ENCODE data around the gene AFDN.
A peak's percentile ranks its signal among the peaks of the same experiment; 100 is the strongest.

AFDN gene

DNA sequence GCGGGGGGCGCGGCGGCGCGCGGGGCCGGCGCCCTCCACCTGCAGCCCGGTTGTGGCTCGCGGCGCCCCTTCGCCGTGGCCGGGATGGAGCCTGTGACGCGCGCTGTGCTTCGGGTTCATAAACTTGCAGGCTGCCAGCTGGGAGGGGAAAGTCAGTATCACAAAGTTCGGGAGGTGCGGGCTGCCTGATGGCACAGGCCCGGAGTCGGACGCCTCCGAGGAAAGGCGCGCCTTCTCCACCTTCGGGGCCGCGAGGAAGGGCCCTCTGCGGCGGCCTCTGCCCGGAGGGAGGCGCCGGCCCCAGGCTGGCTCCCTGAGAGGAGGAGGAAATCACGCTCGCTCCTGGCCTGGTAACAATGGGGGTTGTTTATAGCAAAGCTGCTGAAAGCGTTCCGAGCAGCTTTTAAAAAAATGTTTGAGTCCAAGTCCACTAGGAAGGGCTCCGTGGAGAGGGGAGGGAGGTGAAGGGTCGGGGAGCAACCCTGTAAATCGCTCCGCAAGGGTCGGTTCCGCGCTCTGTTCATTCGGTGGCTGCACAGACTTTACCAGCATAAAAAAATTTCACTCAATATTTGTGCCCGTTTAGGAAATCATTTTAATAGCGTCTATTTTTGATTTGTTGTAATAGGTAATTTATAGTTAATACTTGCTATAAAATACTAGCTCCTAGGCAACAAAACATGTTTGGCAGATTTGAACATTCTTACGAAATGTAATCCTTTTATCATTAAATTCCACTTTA is 1.0 kb downstream of the AFDN start:
- TF ChIP-seq, protein P1, sequence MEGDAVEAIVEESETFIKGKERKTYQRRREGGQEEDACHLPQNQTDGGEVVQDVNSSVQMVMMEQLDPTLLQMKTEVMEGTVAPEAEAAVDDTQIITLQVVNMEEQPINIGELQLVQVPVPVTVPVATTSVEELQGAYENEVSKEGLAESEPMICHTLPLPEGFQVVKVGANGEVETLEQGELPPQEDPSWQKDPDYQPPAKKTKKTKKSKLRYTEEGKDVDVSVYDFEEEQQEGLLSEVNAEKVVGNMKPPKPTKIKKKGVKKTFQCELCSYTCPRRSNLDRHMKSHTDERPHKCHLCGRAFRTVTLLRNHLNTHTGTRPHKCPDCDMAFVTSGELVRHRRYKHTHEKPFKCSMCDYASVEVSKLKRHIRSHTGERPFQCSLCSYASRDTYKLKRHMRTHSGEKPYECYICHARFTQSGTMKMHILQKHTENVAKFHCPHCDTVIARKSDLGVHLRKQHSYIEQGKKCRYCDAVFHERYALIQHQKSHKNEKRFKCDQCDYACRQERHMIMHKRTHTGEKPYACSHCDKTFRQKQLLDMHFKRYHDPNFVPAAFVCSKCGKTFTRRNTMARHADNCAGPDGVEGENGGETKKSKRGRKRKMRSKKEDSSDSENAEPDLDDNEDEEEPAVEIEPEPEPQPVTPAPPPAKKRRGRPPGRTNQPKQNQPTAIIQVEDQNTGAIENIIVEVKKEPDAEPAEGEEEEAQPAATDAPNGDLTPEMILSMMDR (conservative IDR thresholded peaks at IDR 0.05; ENCODE audit: low read depth, low read length), result no peak
- H3K4me2 ChIP-seq, result peak overlapping the region; percentile 70
- H3K4me3 ChIP-seq (IDR thresholded peaks at IDR 0.05; ENCODE audit: insufficient read depth, low read depth, low read length), result no peak overlapping the region
- H3K27ac ChIP-seq, result no peak overlapping the region
- no peaks in the 10 kb centered on the region for H3K27me3 ChIP-seq (ENCODE audit: insufficient read depth, low read depth)
- H3K4me1 ChIP-seq (ENCODE audit: low read depth, poor library complexity, severe bottlenecking), result peaks cover 50% of the 10 kb centered on the region
- H3K9ac ChIP-seq, result peak overlapping the region; percentile 30; the same call in 1 of the 2 replicates
- H3K79me2 ChIP-seq (ENCODE audit: insufficient read depth, low read depth), result peaks cover 52% of the 10 kb centered on the region
- peaks cover 4% of the 10 kb centered on the region; the same call in 1 of the 2 replicates for H4K20me1 ChIP-seq (ENCODE audit: insufficient read depth)
- no peaks in the 10 kb centered on the region for H3K36me3 ChIP-seq (ENCODE audit: insufficient read depth)
- peak overlapping the region; percentile 18; the same call in 1 of the 2 replicates for H2AFZ ChIP-seq (ENCODE audit: low read depth)

DNA sequence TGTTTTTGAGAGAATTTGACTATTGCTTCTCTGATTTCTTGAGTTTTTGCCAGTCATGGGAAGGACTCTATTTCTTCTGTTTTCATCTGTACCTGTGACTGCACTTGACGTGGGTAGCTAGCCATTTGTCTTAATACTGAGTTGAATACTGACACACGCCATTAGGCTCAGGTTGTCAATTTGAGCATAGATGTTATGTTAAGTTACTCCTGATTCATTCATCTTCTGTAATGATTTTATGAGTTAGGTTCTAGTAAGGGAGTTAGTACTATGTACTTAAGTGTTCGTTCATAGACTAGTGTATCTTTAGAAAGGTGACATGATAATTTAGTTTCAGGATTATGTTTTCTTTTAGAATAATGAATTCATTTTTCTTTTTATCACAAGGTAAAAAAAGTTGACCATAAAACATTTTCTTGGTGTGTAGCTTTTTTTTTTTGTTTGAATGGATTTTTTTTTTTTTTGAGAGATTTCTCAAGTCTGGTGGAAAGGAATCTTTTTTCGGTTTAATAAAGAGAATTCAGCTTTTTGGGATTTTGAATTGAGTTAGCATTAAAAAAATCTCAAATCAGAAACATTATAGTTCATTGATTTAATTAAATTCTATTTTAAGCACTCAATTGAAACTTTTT is 1.7 kb downstream of the AFDN start:
- no peak overlapping the region for H3K4me3 ChIP-seq (IDR thresholded peaks at IDR 0.05; ENCODE audit: insufficient read depth, low read depth, low read length)
- TF ChIP-seq, protein P1 (conservative IDR thresholded peaks at IDR 0.05; ENCODE audit: low read depth, low read length), result no peak
- H3K9ac ChIP-seq, result no peak overlapping the region
- H3K4me2 ChIP-seq, result peak overlapping the region; percentile 70
- no peaks in the 10 kb centered on the region for H3K36me3 ChIP-seq (ENCODE audit: insufficient read depth)
- H3K79me2 ChIP-seq (ENCODE audit: insufficient read depth, low read depth), result peaks cover 59% of the 10 kb centered on the region
- H4K20me1 ChIP-seq (ENCODE audit: insufficient read depth), result peaks cover 4% of the 10 kb centered on the region; the same call in 1 of the 2 replicates
- peaks cover 57% of the 10 kb centered on the region for H3K4me1 ChIP-seq (ENCODE audit: low read depth, poor library complexity, severe bottlenecking)
- no peaks in the 10 kb centered on the region for H3K27me3 ChIP-seq (ENCODE audit: insufficient read depth, low read depth)
- no peak overlapping the region for H2AFZ ChIP-seq (ENCODE audit: low read depth)
- H3K27ac ChIP-seq, result no peak overlapping the region

DNA sequence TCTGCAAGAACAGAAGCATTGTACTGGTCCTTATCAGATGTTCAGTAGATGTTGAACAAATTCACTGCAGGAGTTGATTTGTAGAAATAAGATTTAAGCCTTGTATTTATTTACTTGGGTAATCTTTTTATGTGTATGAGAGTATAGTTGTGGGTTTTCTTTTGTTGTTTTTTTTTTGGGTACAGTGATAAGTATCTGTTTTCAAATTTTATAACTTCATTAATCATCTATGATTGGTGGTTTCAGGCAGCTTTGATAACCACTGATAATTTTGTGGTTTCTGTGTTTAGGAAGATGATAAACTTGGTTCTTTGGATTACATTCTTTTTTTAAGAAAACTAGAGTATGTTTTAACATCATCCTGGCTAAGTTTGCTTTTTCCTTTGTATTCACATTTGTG is 2.8 kb downstream of the AFDN start:
- Histone ChIP-seq H3K4me2 (peak overlapping the region; percentile 70; the same call in 1 of the 2 replicates), H4K20me1 (ENCODE audit: insufficient read depth) (peaks cover 4% of the 10 kb centered on the region; the same call in 1 of the 2 replicates), H2AFZ (ENCODE audit: low read depth) (no peak overlapping the region), H3K9ac (no peak overlapping the region), H3K27me3 (ENCODE audit: insufficient read depth, low read depth) (no peaks in the 10 kb centered on the region), H3K4me1 (ENCODE audit: low read depth, poor library complexity, severe bottlenecking) (peaks cover 66% of the 10 kb centered on the region), H3K36me3 (ENCODE audit: insufficient read depth) (no peaks in the 10 kb centered on the region), H3K27ac (no peak overlapping the region), H3K79me2 (ENCODE audit: insufficient read depth, low read depth) (peaks cover 67% of the 10 kb centered on the region), H3K4me3 (IDR thresholded peaks at IDR 0.05; ENCODE audit: insufficient read depth, low read depth, low read length) (no peak overlapping the region)
- TF ChIP-seq, protein P1 (conservative IDR thresholded peaks at IDR 0.05; ENCODE audit: low read depth, low read length), result no peak

DNA sequence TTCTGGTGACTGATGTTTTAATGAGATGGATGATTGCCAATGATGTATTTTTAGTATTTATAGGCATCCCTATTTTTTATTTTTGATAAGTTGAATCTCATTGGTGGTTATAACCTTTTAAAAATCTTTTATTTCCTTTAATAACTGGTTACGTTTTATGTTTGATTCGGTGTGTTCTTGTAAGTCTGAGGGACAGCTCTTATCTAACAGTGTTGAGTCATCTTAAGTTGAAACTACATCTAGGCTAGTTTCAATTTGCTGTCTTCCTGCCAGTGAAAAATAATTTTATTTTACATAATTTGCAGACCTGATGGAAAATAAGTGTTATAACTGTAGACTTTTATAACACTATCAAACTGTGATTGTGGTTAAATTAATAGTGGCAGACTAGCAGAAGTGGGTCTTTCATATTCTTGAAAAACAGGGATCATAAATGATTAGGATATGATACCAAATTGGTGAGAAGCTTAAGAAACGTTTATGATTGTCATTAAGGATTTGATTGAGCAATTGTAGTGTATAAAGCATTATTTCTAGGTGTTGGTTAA is 4.6 kb downstream of the AFDN start:
- no peak overlapping the region; the same call in 1 of the 2 replicates for H3K27ac ChIP-seq
- H3K27me3 ChIP-seq (ENCODE audit: insufficient read depth, low read depth), result no peaks in the 10 kb centered on the region
- TF ChIP-seq, protein P1 (conservative IDR thresholded peaks at IDR 0.05; ENCODE audit: low read depth, low read length), result no peak
- peak overlapping the region; percentile 22; the same call in 1 of the 2 replicates for H3K4me2 ChIP-seq
- H3K4me1 ChIP-seq (ENCODE audit: low read depth, poor library complexity, severe bottlenecking), result peaks cover 66% of the 10 kb centered on the region
- H3K36me3 ChIP-seq (ENCODE audit: insufficient read depth), result no peaks in the 10 kb centered on the region
- H3K79me2 ChIP-seq (ENCODE audit: insufficient read depth, low read depth), result peaks cover 86% of the 10 kb centered on the region
- H2AFZ ChIP-seq (ENCODE audit: low read depth), result no peak overlapping the region
- peaks cover 4% of the 10 kb centered on the region; the same call in 1 of the 2 replicates for H4K20me1 ChIP-seq (ENCODE audit: insufficient read depth)
- no peak overlapping the region for H3K4me3 ChIP-seq (IDR thresholded peaks at IDR 0.05; ENCODE audit: insufficient read depth, low read depth, low read length)
- H3K9ac ChIP-seq, result no peak overlapping the region

All from KMS-11 (cell line).